Measurements from ENCODE around the gene AKIP1. TPM values are rescaled to one million over a fixed set of nuclear protein-coding genes. Genes with fewer than 3 reads are reported as not detected.

Gene AKIP1
- total and polyA plus RNA-seq, 2 of the 8 experiments (the other 6 are each of a cell fraction or from before 2014, with no cell fraction given) = 17.8 to 29.6 TPM

GRCh38 chr11:8928981-8929615 is 18.1 kb downstream of the AKIP1 start (continued):
- TF ChIP-seq CEBPB (IDR thresholded peaks at IDR 0.05; ENCODE audit: low read depth, low read length) = no peak

All from H1 (cell line).